ENCODE measurements around the gene FRMD7. TPM values are rescaled to one million over a fixed set of nuclear protein-coding genes. Genes with fewer than 3 reads are reported as not detected.

Gene FRMD7
- total RNA-seq, 1 donor from 2014 or later: not detected

DNA sequence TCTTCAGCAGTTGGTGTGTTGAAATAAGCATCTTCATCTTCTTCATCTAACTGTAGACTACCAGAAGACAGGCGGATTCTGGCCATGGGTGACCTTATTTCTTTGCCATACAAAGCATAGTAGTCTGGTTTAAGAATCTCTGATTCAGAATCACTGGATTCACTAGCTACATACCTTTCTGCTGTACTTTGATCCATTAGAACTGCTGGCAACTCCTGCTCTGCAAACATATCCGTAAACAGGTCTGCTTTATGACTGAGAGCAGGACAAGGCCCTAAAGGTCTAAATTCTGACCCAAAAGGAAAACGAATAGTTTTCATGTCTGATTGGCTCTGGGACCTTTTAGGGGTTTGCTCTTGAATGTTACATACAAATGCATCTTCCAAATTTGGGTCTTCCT is 49.9 kb downstream of the FRMD7 start:
- FAIRE-seq: peak; percentile 7
- TF ChIP-seq, protein P1, sequence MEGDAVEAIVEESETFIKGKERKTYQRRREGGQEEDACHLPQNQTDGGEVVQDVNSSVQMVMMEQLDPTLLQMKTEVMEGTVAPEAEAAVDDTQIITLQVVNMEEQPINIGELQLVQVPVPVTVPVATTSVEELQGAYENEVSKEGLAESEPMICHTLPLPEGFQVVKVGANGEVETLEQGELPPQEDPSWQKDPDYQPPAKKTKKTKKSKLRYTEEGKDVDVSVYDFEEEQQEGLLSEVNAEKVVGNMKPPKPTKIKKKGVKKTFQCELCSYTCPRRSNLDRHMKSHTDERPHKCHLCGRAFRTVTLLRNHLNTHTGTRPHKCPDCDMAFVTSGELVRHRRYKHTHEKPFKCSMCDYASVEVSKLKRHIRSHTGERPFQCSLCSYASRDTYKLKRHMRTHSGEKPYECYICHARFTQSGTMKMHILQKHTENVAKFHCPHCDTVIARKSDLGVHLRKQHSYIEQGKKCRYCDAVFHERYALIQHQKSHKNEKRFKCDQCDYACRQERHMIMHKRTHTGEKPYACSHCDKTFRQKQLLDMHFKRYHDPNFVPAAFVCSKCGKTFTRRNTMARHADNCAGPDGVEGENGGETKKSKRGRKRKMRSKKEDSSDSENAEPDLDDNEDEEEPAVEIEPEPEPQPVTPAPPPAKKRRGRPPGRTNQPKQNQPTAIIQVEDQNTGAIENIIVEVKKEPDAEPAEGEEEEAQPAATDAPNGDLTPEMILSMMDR (IDR thresholded peaks at IDR 0.05; ENCODE audit: insufficient read depth, low read length, severe bottlenecking): no peak
- H3K4me3 ChIP-seq (ENCODE audit: low read depth, low read length): no peak overlapping the region
- H3K27me3 ChIP-seq (ENCODE audit: control insufficient read depth, insufficient read depth, low read length): no peaks in the 10 kb centered on the region
- H3K36me3 ChIP-seq (ENCODE audit: control insufficient read depth, insufficient read depth, low read length): peaks cover 1% of the 10 kb centered on the region
- no peak for DNase-seq (ENCODE audit: low read depth)

DNA sequence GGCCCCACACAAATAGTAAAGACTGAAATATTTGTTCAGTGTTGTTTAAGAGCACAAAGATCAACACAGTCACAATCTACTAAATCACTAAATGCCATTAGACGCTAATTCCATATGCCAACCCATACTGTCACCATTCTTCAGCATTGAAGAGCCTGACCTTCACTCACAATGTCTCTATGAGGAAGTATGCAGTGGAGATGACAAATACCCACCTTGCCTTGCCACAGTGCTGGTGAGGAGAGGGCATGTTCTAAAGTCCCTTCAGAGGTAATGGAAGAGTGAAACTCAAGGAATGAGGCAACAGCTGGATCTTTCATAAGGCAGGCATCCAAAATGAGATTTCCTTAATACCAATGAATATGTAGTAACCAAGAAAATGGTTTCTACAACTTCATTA is 50.4 kb downstream of the FRMD7 start:
- no peaks in the 10 kb centered on the region for H3K27me3 ChIP-seq (ENCODE audit: control insufficient read depth, insufficient read depth, low read length)
- TF ChIP-seq, protein P1 (IDR thresholded peaks at IDR 0.05; ENCODE audit: insufficient read depth, low read length, severe bottlenecking): no peak
- FAIRE-seq (no peak), DNase-seq (ENCODE audit: low read depth) (no peak)
- H3K4me3 ChIP-seq (ENCODE audit: low read depth, low read length): no peak overlapping the region
- peaks cover 1% of the 10 kb centered on the region for H3K36me3 ChIP-seq (ENCODE audit: control insufficient read depth, insufficient read depth, low read length)

DNA sequence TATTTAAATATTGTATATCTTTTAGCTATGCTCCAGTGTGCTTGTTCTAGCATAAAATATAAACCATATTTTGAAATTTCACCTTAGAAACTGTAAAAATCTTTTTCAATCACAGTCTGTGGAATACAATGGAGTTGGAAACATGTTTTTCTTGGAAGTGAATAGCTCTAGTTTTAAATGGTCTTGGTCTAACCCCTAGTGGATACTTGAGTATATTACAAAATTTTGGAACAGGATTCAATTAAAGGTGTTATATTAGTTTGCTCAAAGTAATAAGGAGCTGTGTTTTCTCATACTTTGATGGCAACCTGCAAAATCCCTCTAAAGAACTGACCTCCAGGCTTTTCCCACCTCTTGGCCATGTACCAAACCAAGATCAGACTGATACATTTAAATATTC is 56.6 kb downstream of the FRMD7 start:
- TF ChIP-seq, protein P1 (IDR thresholded peaks at IDR 0.05; ENCODE audit: insufficient read depth, low read length, severe bottlenecking): peak; percentile 6
- Histone ChIP-seq H3K27me3 (ENCODE audit: control insufficient read depth, insufficient read depth, low read length) (no peaks in the 10 kb centered on the region), H3K4me3 (ENCODE audit: low read depth, low read length) (no peak overlapping the region), H3K36me3 (ENCODE audit: control insufficient read depth, insufficient read depth, low read length) (peaks cover 1% of the 10 kb centered on the region)
- DNase-seq (ENCODE audit: low read depth) (peak; percentile 16), FAIRE-seq (no peak)

DNA sequence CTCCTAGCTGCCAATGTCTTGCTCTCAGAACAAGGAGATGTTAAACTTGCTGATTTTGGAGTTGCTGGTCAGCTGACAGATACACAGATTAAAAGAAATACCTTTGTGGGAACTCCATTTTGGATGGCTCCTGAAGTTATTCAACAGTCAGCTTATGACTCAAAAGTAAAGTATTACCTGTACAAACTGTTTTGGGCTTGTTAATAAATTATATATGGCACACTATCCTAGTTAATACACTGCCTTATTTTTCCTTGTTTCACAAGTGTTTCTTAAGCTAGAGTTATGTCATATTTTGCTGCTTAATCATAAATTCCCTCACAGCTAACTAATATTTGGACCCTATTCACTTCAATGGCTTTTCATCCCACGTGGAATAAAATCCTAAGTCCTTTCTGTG is 59.4 kb downstream of the FRMD7 start:
- no peak for FAIRE-seq
- TF ChIP-seq, protein P1 (IDR thresholded peaks at IDR 0.05; ENCODE audit: insufficient read depth, low read length, severe bottlenecking): no peak
- peaks cover 1% of the 10 kb centered on the region for H3K36me3 ChIP-seq (ENCODE audit: control insufficient read depth, insufficient read depth, low read length)
- H3K4me3 ChIP-seq (ENCODE audit: low read depth, low read length): no peak overlapping the region
- H3K27me3 ChIP-seq (ENCODE audit: control insufficient read depth, insufficient read depth, low read length): no peaks in the 10 kb centered on the region
- DNase-seq (ENCODE audit: low read depth): peak; percentile 64

DNA sequence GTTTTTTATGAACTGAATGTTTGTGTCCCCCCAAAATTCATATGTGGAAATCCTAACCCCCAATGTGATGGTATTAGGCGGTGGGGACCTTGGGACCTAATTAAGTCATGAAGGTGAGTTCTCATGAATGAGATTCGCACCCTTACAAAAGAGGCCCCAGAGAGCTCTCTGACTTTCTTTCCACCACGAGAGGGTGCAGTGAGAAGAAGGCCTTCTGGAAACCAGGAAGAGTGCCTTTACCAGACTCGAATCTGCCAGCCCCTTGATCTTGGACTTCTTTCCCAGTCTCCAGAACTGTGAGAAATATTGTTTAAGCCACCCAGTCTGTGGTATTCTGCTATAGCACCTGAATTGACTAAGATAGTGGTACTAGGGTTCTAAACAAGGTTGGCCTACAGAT is 64.0 kb downstream of the FRMD7 start:
- no peak for DNase-seq (ENCODE audit: low read depth)

DNA sequence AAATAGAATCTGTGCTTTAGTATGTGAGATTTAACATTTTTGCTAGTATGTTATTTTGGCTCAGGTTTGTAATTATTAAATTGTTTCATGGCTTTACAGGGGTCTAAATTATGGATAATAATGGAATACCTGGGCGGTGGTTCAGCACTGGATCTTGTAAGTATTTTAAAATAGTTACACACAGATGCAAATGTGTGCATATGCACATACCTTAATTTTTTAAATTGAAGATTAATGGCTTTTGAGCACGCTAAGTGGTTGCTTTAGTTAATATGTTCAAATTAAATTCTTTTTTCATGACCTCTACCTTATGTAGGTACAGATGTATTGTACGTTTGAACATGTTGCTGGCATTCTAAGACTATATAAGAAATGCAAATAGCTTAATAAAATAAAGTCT is 64.5 kb downstream of the FRMD7 start:
- FAIRE-seq (no peak), DNase-seq (ENCODE audit: low read depth) (no peak)
- TF ChIP-seq, protein P1 (IDR thresholded peaks at IDR 0.05; ENCODE audit: insufficient read depth, low read length, severe bottlenecking): no peak
- no peak overlapping the region for H3K4me3 ChIP-seq (ENCODE audit: low read depth, low read length)
- H3K27me3 ChIP-seq (ENCODE audit: control insufficient read depth, insufficient read depth, low read length): no peaks in the 10 kb centered on the region
- peaks cover 1% of the 10 kb centered on the region for H3K36me3 ChIP-seq (ENCODE audit: control insufficient read depth, insufficient read depth, low read length)

More for the DNA sequence above, 64.0 kb downstream of the FRMD7 start:
- FAIRE-seq: no peak
- no peaks in the 10 kb centered on the region for H3K27me3 ChIP-seq (ENCODE audit: control insufficient read depth, insufficient read depth, low read length)
- H3K36me3 ChIP-seq (ENCODE audit: control insufficient read depth, insufficient read depth, low read length): peaks cover 1% of the 10 kb centered on the region
- TF ChIP-seq, protein P1 (IDR thresholded peaks at IDR 0.05; ENCODE audit: insufficient read depth, low read length, severe bottlenecking): no peak
- no peak overlapping the region for H3K4me3 ChIP-seq (ENCODE audit: low read depth, low read length)

Measured in bronchial epithelial cell (primary cell).